SK-N-SH (cell line): ENCODE measurements around the gene LINC00305.

Experiments
- EP300 ChIP-seq, 2 experiments: IDR thresholded peaks; 2 replicates each; pipeline versions ENCODE4 v1.4.0 to v1.6.1; 2012; ENCODE audit warnings: borderline replicate concordance in 1 of 2, low read depth in 1 of 2, low read length in 1 of 2
- GABPA ChIP-seq: IDR thresholded peaks from 2 replicates; pipeline ENCODE4 v1.4.0; 2012; ENCODE audit warnings: low read depth, mild to moderate bottlenecking
- JUND ChIP-seq: IDR thresholded peaks from 2 replicates; pipeline ENCODE4 v1.4.0; 2012
- POLR2AphosphoS5 ChIP-seq: IDR thresholded peaks from 2 replicates; pipeline ENCODE4 v1.6.1; 2012; ENCODE audit warnings: low read depth, low read length
- RAD21 ChIP-seq: IDR thresholded peaks from 2 replicates; pipeline ENCODE4 v1.6.1; 2012; ENCODE audit warnings: mild to moderate bottlenecking, low read length
- RXRA ChIP-seq: IDR thresholded peaks from 2 replicates; pipeline ENCODE4 v1.4.0; 2012; ENCODE audit warnings: low read depth, mild to moderate bottlenecking, borderline replicate concordance
- SIN3A ChIP-seq: IDR thresholded peaks from 2 replicates; pipeline ENCODE4 v1.6.1; 2012; ENCODE audit warnings: low read depth, mild to moderate bottlenecking, low read length, moderate library complexity, borderline replicate concordance
- TEAD4 ChIP-seq: IDR thresholded peaks from 2 replicates; pipeline ENCODE4 v1.4.0; 2012; ENCODE audit warnings: mild to moderate bottlenecking, borderline replicate concordance; ENCODE audit not compliant: insufficient read depth
- USF2 ChIP-seq: fragments of 150-350 bp; IDR thresholded peaks from 2 replicates; pipeline ENCODE4 v1.6.1; 2017; ENCODE audit warnings: antibody characterized with exemption, low read length, low read depth, borderline replicate concordance
- YY1 ChIP-seq: IDR thresholded peaks from 2 replicates; pipeline ENCODE4 v1.4.0; 2012; ENCODE audit warnings: low read depth, mild to moderate bottlenecking
- TF ChIP-seq, protein P1 (sequence below): IDR thresholded peaks from 2 replicates; pipeline ENCODE4 v1.6.1; 2012; ENCODE audit warnings: mild to moderate bottlenecking, low read depth, low read length, moderate library complexity
- TF ChIP-seq, protein P2 (sequence below): IDR thresholded peaks from 2 replicates; pipeline ENCODE4 v1.4.0; 2012; ENCODE audit warnings: low read depth
- TF ChIP-seq, protein P3 (sequence below): fragments of 200-600 bp; sonication (generic); IDR thresholded peaks from 2 replicates; pipeline ENCODE4 v1.6.1; 2017; ENCODE audit warnings: antibody characterized with exemption, mild to moderate bottlenecking, moderate library complexity

- no peak for TF ChIP-seq YY1
- no peak for TF ChIP-seq JUND
- no peak for TF ChIP-seq SIN3A
- TF ChIP-seq, protein P1, sequence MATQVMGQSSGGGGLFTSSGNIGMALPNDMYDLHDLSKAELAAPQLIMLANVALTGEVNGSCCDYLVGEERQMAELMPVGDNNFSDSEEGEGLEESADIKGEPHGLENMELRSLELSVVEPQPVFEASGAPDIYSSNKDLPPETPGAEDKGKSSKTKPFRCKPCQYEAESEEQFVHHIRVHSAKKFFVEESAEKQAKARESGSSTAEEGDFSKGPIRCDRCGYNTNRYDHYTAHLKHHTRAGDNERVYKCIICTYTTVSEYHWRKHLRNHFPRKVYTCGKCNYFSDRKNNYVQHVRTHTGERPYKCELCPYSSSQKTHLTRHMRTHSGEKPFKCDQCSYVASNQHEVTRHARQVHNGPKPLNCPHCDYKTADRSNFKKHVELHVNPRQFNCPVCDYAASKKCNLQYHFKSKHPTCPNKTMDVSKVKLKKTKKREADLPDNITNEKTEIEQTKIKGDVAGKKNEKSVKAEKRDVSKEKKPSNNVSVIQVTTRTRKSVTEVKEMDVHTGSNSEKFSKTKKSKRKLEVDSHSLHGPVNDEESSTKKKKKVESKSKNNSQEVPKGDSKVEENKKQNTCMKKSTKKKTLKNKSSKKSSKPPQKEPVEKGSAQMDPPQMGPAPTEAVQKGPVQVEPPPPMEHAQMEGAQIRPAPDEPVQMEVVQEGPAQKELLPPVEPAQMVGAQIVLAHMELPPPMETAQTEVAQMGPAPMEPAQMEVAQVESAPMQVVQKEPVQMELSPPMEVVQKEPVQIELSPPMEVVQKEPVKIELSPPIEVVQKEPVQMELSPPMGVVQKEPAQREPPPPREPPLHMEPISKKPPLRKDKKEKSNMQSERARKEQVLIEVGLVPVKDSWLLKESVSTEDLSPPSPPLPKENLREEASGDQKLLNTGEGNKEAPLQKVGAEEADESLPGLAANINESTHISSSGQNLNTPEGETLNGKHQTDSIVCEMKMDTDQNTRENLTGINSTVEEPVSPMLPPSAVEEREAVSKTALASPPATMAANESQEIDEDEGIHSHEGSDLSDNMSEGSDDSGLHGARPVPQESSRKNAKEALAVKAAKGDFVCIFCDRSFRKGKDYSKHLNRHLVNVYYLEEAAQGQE = no peak
- TF ChIP-seq GABPA = no peak
- TF ChIP-seq POLR2AphosphoS5 = no peak
- TF ChIP-seq, protein P2, sequence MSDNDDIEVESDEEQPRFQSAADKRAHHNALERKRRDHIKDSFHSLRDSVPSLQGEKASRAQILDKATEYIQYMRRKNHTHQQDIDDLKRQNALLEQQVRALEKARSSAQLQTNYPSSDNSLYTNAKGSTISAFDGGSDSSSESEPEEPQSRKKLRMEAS = no peak
- TF ChIP-seq RAD21 = no peak
- TF ChIP-seq, protein P3, sequence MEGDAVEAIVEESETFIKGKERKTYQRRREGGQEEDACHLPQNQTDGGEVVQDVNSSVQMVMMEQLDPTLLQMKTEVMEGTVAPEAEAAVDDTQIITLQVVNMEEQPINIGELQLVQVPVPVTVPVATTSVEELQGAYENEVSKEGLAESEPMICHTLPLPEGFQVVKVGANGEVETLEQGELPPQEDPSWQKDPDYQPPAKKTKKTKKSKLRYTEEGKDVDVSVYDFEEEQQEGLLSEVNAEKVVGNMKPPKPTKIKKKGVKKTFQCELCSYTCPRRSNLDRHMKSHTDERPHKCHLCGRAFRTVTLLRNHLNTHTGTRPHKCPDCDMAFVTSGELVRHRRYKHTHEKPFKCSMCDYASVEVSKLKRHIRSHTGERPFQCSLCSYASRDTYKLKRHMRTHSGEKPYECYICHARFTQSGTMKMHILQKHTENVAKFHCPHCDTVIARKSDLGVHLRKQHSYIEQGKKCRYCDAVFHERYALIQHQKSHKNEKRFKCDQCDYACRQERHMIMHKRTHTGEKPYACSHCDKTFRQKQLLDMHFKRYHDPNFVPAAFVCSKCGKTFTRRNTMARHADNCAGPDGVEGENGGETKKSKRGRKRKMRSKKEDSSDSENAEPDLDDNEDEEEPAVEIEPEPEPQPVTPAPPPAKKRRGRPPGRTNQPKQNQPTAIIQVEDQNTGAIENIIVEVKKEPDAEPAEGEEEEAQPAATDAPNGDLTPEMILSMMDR = no peak
- TF ChIP-seq USF2 = no peak
- no peak for TF ChIP-seq TEAD4
- TF ChIP-seq RXRA = no peak
- TF ChIP-seq EP300 (IDR thresholded peaks at IDR 0.05; ENCODE audit: borderline replicate concordance in 1 of 2, low read depth in 1 of 2, low read length in 1 of 2) = no peak
Observed at GRCh38 chr18:64165906-64166305, 17.0 kb upstream of the LINC00305 start.
